GM18861 (cell line): ENCODE data around the gene C1orf116.

Experiments used
- ATAC-seq: cut with Tn5 transposase; IDR thresholded peaks from one replicate; pipeline ENCODE4 v1.9.1; 2021; ENCODE audit not compliant: unreplicated experiment

The C1orf116 gene

DNA sequence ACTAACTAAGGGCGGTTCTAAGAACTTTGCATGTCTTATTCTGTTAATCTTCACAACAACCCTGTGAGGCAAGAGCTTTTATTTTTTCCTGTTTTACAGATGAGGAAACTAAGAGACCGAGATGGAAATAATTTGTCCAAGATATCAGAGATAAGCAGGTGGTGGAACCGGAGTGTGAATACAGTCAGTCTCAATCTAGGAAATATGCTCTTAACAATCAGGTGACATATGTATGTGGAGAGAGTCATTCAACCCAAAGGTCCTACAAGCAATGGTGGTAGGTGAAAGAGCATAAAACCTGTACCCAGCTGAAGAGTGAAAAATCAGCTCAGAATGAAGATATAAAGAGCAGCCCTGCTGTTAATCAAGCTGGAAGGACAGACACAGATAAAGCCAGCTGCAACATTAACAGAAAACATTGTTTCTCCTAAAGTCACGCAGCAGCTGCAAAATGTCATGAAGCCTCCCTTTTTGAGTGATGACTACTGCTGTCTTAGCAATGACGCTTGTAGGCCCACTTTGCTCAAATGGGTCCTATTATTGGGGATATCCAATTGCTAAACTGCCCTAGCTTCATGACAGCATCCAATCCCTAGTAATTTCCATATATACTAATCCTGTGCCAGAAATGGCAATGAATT lies 31.8 kb downstream of the C1orf116 start:
- no peak for ATAC-seq

DNA sequence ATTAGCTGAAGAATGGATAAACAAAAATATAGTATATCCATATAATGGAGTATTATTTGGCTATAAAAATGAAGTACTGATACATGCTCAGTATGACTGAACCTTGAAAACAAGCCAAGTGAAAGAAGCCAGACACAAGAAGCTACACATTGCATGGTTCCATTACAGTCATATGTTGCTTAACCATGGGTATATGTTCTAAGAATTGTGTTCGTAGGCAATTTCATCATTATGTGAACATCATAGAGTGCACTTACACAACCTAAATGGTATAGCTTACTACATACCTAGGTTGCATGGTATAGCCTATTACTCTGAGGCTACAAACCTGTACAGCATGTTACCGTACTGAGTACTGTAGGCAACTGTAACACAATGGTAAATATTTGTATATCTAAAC lies 33.7 kb downstream of the C1orf116 start:
- ATAC-seq: no peak

DNA sequence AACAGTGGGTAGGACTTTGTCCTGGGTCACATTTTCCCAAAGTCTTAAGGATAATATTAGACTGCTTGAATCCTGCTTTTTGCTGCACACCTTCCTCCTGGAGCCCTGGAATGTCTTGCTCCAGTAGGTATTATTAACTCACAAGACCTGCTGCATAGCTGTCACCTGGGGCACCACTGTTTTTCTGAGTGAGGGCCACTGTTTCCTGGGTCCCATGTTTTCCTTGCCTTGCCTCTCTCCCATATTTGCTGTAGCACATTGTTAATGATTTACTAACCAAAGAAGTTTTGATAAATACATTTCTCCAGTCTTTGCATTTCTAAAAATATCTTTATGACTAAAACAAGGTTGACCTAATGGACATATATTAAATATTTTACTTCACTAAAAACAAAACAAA lies 39.8 kb downstream of the C1orf116 start:
- ATAC-seq: no peak

DNA sequence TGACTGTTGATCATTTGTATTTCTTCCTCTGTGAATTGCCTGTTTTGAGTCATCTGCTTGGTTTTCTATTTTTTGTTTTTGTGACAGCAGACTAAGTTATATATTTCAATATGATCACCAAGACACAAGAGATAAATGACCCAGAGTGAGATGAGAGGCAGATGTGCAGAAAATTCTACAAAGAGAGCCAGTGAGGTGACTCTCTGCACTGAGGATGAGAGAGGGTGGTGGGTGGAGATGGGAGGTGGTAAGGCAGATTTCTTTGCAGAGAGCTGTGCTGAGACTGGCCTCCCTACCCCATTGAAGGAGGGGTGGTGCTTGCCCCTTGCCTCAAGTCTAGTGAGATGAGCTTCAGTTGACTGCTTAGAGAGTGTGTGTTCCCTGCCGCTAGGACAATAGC lies 44.7 kb downstream of the C1orf116 start:
- ATAC-seq: no peak

DNA sequence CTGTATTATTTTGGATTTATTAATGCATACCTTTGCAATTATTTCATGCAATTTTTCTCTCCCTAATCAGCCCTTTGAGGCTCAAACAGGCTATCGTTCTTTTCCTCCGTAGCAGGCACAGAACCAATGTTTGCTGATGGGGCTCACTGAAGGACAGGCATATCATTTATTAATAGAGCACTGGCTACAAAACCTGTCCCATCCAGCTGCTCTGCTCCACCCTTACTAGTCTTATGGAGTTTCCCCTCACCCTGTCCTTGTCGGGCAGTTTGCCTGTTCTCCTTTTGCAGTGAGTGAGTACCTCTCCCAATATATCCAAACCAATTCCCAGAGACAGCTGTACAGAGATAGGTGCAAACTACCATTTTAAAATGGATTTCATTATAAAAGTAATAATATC lies 45.7 kb downstream of the C1orf116 start:
- ATAC-seq: no peak

DNA sequence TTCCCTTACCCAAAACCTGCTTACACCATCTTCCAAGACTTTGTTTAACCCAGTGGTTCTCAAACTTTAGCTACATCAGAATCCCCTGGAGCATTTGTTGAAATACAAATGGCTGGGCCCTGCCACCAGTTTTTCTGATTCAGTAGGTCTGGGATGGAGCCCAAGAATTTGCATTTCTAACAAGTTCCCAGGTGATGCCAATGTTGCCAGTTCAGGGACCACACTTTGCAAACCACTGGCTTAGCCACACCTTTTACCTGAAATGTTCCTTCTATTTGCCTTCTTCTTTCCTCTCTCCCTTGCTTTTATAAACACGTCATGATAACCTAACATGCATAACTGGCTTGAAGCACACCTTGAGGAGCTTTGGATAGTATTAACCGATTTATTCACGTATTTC lies 46.2 kb downstream of the C1orf116 start:
- no peak for ATAC-seq

DNA sequence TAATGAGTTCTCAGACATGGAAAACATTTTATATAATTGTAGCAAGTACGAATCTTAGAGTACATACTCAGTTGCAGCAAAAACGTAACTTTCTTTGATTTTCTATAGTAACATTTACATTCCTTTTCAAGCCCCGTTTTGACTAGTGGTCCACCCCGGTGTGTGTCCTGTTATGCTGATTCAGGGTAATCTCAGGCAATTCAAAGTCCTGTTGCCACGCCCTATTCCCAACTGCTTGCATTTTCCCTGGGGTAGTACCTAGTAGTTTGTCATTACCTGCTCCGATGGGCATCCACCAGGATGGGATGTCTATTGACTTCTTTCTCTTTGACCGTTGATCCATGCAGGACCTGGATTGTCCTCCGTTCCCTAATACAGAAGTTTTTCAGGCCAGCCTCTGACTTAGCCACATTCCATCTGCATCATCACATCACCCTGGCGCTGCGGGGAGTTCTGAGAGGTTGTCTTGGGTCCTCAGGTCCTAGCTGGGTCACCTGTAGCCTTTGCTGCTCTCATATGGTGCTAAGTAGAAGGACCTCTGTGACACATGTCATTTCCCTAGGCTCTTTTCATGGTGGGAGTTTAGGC lies 47.3 kb downstream of the C1orf116 start:
- no peak for ATAC-seq

DNA sequence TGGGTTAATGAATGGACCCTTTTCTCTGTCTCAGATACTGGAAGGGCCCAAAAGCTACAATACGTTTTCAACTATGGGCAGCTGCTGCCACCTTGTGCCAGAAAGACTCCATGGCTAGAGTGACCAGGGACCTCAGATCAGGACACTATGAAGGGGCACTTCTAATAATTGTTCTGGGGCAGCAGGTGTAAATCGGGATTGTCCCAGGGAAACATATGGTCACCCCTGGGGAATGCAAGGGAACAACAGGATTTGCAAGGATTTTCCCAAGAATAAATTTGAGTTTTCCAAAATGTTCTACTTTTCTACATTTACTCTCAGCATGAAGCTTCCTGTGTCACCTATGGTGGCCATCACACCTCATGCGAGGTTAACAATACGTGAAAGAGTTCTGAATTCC lies 50.3 kb downstream of the C1orf116 start:
- no peak for ATAC-seq

DNA sequence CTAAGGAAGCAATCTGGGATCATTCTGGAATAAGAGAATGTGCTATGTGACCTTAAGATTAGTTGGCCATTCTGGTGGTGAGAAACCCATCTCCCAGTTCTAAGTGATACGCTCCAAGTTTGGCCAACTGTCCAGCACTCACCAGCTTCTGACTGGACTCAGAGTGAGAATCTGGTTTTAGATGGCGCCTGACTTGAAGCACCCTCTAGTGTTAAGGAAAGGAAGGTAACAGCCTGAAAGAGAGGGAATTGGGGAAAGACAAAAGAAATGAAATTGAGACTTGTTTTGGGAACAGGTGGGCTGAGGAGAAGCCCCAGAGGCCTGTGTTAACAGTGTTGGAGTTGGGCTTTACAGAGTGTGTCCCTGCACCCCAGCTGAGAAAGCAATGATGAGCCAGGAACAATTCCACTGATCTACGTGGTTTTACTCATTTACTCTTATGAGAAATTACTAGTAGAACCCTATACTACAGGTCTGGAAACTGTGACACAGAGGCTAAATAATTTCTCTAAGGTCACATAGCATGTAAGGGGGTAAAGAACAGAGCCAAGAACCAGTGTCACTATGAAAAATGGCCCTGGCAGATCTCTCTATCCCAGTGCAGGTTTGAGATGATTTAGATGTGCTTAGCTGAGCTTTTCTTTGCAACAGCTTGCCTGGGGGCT lies 53.0 kb downstream of the C1orf116 start:
- ATAC-seq: no peak

DNA sequence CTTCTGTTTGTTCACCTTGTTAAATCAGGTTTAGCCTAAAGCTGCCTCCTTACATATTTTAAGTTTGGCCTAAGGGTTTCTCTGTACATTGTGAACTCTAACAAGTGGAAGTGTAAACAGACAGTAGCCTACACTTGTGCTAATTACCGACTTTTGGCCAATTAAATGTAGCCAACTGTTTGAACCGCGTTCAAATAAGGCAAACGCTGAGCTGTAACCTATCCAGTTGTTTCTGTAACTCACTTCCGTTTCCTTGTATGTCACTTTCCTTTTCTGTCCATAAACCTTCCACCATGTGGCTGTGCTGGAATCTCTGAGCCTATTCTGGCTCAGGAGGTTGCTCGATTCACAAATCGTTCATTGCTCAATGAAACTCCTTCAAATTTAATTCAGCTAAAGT lies 54.3 kb downstream of the C1orf116 start:
- no peak for ATAC-seq

DNA sequence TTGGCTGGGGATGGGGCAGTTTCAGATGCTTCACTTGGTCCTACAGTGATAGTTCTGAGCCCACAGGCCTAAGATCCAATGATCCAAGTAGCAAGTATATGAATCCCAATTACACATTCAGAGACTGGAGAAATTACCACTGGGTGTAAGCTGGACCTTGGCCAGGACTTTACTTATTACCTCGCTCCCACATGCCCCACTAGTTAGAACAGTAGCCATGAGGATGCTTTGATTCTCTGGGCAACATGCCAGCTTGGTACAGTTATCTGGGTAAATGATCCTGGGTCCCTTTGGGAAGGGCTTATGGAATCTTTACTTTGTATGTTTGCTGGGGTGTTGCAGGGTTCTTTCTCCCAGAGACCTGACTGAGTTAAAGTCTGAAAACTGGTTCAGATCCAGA lies 57.2 kb downstream of the C1orf116 start:
- ATAC-seq: no peak

DNA sequence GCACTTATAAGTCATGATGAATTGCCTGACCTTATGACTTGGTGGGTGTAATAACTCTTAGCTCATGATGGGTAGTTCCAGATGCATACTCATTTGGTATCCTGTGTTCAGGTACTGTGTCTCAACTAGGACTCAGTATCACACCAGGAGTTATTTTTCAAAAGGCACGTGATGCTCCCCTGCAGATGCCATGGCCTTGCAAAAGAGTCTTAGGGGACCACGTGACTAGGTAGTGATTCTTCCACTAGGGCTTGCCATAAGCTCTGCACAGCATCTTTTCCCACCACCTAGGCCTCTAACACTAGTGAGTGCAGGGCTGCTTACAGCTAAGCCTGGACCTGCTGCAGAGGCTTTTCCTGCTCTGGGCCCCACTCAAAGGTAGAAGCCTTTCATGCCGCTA lies 58.4 kb downstream of the C1orf116 start:
- ATAC-seq: no peak

DNA sequence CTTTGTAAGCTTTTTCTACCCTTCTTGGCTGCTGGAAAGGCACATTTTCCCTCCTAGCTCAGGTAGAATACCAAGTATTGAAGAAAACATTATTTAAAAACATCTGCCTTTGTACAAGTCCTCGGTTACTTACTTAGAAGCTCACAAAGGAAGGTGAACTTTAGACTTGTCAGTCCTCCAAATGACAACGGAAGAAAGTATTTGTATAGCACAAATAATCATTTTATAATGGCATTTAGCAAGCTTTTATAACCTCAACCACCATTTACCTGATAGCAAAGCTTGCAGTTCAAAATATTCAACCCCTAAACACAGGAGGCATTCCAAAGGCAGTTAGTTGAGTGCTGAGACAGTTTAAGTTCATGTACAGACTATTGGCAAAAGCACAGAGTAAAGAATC lies 59.8 kb downstream of the C1orf116 start:
- ATAC-seq: no peak

DNA sequence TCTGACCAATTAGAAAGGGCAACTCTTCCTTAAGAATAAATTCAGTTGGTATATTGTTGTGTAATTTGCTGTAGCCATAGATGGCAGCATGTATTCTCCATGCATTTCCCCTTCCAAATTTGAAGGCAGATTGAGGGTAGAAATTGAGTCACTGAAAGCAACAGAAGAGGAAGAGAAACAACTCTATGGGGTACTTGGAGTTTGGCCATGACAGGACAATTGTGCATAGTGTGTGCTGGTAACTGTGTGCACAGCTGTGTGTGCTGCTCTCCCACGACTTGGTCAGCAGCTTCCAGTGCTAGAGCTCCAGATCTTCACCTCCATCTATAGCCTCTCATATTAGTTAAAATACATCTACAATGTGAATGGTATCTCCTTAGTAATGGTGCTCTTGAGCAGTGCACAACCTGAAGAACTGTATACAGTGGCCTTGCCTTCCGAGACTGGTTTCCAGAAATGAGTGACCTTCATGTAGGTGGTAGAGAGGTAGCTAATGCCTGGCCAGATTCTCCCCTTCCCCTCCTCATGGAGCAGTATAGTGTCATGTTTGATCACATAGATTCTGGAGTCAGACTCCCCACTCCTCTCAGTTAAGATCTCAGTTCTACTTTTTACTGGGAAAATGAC lies 61.4 kb downstream of the C1orf116 start:
- ATAC-seq: no peak

DNA sequence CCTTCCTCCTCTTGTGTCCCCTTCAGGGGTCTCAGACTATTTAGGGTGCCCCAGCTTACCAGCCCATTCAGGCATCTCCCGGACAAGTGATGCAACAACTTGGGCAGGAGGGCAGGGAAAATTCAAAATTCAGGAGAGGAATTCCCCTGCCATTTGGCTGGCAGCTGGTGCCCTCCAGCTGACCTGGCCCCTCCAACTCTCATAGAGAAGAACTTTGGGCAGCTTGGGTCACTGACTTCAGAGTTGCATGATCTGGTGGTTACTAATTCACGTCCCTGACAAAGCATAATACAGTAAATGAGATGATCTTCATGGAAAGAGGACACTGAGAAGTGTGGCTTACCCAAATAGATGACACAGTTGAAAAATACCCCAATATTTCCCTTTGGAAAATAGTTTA lies 62.1 kb downstream of the C1orf116 start, which contains the start of gene FCAMR:
Gene FCAMR, minus strand, starts transcription at position 15 of the 400 bp plus-strand sequence. CDS start 335 bp downstream, outside the sequence.
- no peak for ATAC-seq

DNA sequence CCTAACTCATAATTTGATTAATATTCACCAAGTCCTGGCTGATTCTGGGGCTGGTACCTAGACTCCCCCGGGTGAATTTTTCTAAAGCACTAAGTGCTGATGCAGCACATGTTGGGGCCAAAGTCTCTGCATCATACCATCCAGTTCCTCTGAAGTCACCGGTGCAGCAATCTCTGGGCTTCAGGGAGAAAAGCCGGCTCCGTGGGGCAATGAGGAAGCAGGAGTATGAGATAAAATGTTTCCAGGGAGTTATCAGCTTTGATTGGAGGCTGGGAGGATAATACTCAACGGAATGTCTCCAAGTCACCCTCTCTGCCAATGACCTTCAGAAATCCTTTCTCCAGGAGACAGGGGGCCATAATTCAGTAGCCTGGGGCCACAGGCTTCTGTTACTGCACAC lies 63.5 kb downstream of the C1orf116 start:
- no peak for ATAC-seq
